ENCODE measurements around the gene MYBPC1.
"Not testable (repeated sequence)": the region's sequence is repeated elsewhere in the genome, so short reads cannot be mapped to it uniquely, and the experiment has no call there.

MYBPC1 gene

GRCh38 chr12:101653503-101653902 lies 58.7 kb downstream of the MYBPC1 start:
- DNase-seq (ENCODE audit: low spot score) = no peak

GRCh38 chr12:101654442-101654841 lies 59.7 kb downstream of the MYBPC1 start:
- DNase-seq (ENCODE audit: low spot score) = no peak

- DNase-seq (ENCODE audit: low spot score) = no peak
These were observed 60.6 kb downstream of the MYBPC1 start for GRCh38 chr12:101655393-101655792.

- DNase-seq (ENCODE audit: low spot score) = not testable (repeated sequence)
These were observed 65.9 kb downstream of the MYBPC1 start for GRCh38 chr12:101660662-101661061.

- no peak for DNase-seq (ENCODE audit: low spot score)
These were observed 68.5 kb downstream of the MYBPC1 start for GRCh38 chr12:101663298-101663697.

- DNase-seq (ENCODE audit: low spot score) = no peak
These were observed 70.2 kb downstream of the MYBPC1 start for GRCh38 chr12:101664992-101665391.

- no peak for DNase-seq (ENCODE audit: low spot score)
These were observed 71.4 kb downstream of the MYBPC1 start for GRCh38 chr12:101666052-101666728.

- DNase-seq (ENCODE audit: low spot score) = no peak
These were observed 72.8 kb downstream of the MYBPC1 start for GRCh38 chr12:101667591-101667990.

- DNase-seq (ENCODE audit: low spot score) = no peak
These were observed 75.4 kb downstream of the MYBPC1 start for GRCh38 chr12:101670007-101670671.

- no peak for DNase-seq (ENCODE audit: low spot score)
These were observed 76.5 kb downstream of the MYBPC1 start for GRCh38 chr12:101671157-101671791.

- no peak for DNase-seq (ENCODE audit: low spot score)
These were observed 77.1 kb downstream of the MYBPC1 start for GRCh38 chr12:101671833-101672232.

GRCh38 chr12:101675555-101675954 lies 80.8 kb downstream of the MYBPC1 start:
- DNase-seq (ENCODE audit: low spot score) = no peak

- not testable (repeated sequence) for DNase-seq (ENCODE audit: low spot score)
These were observed 81.7 kb downstream of the MYBPC1 start for GRCh38 chr12:101676497-101676896.

- no peak for DNase-seq (ENCODE audit: low spot score)
These were observed 83.3 kb downstream of the MYBPC1 start for GRCh38 chr12:101678081-101678480.

- no peak for DNase-seq (ENCODE audit: low spot score)
These were observed 85.5 kb downstream of the MYBPC1 start for GRCh38 chr12:101680240-101680639.

- no peak for DNase-seq (ENCODE audit: low spot score)
These were observed 85.9 kb downstream of the MYBPC1 start for GRCh38 chr12:101680647-101681046.

- DNase-seq (ENCODE audit: low spot score) = not testable (repeated sequence)
These were observed 86.9 kb downstream of the MYBPC1 start for GRCh38 chr12:101681627-101682026.

GRCh38 chr12:101685092-101685491 lies 90.3 kb downstream of the MYBPC1 start:
- DNase-seq (ENCODE audit: low spot score) = no peak

- DNase-seq (ENCODE audit: low spot score) = no peak
These were observed 91.4 kb downstream of the MYBPC1 start for GRCh38 chr12:101686176-101686575.

GRCh38 chr12:101690544-101691098 lies 95.8 kb downstream of the MYBPC1 start:
- DNase-seq (ENCODE audit: low spot score) = no peak

- no peak for DNase-seq (ENCODE audit: low spot score)
These were observed 96.8 kb downstream of the MYBPC1 start for GRCh38 chr12:101691503-101692096.

- DNase-seq (ENCODE audit: low spot score) = no peak
These were observed 99.6 kb downstream of the MYBPC1 start for GRCh38 chr12:101694297-101694848.

All from LoVo (cell line).